HG03097 (cell line): ENCODE results near the gene PRKAG3.

ENCODE experiments used
- ATAC-seq: cut with Tn5 transposase; IDR thresholded peaks from one replicate; pipeline ENCODE4 v1.9.1; 2021; ENCODE audit not compliant: unreplicated experiment, low FRiP score

Gene PRKAG3

DNA sequence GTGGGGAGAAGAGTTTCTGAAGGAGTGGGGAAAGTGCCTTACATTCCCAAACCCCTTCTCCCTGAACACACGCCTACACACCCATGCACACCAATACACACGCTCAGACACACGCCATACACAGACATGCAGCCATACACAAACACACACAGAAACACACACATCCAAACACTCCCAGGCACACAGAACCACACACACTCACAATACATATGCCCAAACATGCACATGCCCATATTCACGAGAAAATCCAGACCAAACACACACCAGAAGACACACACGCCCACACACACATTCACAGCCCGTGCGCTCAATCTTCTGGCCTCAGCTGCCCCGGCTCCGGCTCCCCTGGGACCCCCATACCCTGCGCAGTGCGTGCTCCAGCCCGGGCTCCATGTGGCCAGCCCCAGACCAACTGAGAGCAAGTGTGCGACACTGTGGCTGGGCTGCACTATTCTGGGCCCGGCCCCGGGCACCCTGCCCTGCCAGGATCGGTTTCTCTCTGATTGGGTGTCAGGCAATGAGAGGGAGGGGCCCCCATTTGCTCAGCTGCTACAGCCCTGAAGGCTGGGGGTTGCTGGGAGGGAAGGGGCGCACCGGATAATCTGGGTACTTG lies at the start of gene PRKAG3:
PRKAG3 (minus strand) TSS at position 426 of the 613 bp plus-strand sequence.
- ATAC-seq: no peak

DNA sequence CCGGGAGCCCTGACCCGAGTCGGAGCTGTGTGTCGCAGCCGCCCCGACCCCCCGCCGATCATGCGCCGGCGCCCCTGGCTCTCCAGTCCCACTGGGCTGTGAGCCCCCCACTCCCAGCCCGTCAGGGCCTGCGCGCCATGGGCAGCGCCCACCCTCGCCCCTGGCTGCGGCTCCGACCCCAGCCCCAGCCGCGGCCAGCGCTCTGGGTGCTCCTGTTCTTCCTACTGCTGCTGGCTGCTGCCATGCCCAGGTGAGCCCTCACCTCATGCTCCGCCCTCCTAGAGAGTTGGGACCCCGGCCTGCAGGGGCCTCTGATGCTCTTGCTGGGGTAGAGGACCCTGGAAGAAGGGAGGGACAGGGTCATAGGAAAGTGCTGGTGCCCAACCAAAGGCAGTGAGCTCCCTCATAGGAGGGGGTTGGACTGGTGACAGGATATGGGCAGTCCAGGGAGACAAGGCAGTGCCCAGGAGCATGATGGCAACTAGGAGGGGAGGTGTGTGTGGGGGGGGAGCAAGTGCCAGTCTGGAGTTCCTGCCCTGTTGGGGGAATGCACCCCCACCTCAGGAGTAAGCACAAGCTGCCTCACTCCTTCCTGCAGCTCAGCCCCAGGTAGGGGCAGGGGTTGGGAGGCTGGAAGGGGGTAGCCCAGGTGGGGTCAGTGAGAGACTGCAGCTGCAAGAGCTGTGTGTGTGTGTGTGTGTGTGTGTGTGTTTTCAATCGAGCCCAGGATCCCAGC lies 49.4 kb upstream of the PRKAG3 start:
- no peak for ATAC-seq

DNA sequence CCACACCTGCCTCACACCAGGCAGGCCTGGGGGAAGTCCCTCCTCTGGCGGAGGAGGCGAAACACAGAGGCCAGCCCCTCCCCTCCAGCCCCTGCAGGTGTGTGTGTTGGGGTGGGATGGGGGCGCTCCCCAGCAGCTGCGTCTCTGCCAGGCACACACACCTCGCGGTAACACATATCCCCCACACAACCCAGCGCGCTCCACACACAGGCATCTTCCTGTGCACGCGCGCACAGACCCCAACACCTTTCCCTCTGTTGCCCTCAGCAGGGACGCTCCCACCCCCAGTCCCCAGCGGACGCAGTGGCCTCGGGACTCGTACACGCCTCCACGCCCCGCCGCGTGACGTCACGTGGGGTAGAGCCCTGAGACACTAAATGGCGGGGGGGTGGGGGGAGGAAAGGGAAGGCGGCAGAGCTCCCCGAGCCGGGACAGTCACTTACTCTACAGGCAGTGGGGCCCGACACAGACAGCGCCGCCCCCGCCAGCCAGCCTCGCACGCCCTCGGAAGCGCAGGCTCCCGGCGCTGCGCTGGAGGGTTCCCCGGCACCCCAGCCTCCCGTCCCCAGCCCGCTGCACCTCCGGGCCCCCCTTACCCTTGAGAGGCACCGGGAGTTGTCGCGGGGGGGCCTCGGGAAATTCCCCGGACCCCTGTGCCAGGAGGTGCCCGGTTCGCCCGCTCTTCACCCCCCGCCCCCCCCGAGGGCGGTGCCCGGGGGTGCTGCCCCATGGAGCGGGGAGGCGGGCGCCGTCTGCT lies 48.7 kb upstream of the PRKAG3 start, which contains the start of gene WNT10A:
WNT10A (plus strand) TSS at position 751 of the 757 bp plus-strand sequence. CDS start 144 bp downstream, outside the sequence.
- ATAC-seq: peak; percentile 59

DNA sequence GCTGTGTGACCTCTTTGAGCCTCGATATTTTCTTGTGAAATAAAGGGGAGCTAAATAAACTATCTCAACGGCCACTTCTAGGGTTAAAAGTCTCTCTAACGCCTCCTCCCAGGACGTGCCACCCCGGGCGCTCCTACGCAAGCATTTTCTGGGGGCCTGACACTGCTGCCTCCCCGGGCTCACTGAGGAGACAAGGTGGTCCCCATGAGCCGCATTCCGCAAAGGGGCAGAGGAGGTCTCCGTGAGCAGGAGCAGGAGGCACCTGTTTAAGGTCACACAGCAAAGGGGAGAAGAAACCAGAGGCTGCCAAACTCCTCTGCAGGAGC lies 48.1 kb upstream of the PRKAG3 start:
- no peak for ATAC-seq

DNA sequence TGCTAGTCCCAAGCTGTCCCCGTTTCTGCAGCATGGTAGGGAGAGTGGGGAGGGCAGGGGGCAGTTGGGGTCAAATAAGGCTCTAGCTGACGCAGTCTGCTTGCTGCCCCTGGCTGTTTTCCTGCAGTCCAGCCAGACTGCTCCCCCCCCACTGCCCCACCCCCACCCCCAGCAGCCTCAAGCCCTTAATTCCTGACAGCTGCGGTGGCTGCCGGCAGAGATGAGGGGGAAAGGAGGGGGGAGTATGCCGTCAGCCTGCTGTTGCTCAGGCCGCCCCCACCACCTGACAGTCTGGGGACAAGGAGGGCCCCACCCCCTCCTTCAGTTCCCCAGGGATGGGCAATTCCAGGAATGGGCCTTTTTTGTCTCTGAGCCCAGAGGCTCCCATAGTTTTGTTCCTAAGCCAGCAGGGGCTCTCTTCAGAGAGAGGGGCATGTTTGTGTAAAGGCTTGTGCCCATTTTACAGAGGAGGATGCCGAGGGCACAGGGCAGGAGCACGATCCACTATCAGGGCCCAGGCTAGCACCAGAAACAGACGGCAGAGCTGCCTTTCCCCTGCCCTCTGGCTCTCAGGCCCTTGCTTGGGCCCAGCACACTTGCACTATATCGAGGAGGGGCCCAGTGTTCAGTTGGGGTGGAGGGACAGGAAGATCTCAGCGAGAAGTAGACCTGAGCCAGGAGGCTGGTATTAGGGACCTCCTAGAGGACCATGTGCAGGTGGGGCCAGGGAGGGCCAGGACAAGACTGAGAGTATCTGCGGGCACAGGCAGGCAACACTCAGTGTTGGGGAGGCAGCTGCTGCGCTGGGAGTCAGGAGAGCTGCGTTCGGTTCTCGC lies 47.5 kb upstream of the PRKAG3 start:
- ATAC-seq: no peak

DNA sequence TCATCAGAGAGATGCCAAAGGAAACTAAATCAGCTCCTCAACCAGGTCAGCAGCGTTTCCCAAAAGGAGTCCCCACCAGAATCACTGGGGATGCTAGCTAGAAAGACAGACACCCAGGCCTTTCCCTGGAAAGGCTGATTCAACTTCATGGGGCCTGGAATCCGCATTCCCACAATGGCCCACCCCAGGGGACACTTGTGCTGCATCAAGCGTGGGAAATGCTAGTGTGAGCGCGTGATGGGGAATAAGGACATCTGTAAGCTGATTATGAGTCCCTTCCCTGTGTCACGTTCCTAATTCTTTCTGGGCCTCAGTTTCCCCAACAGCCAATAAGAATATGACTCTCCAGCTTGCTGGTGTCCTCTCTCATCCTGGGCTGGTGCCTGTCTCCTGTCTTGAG lies 46.9 kb upstream of the PRKAG3 start:
- no peak for ATAC-seq

DNA sequence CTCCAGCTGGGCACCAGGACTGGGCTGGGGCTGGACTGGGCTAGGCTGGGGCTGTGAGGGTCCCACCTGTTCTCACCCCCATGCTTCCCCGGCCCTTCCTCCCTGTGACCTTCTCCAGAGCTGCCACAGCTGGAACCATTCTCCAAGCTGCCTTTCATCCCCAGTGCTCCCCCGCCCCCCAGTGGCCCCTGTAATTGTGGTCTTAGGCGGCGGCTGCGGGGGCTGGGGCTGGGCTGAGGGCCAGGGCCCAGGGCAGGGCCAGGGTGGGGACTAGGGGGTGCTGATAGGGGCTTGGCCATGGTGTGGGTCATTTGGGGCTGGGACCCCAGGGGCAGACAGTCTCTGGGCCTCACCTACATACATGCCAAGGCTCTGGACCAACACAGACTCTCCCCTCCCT lies 46.3 kb upstream of the PRKAG3 start:
- ATAC-seq: no peak

DNA sequence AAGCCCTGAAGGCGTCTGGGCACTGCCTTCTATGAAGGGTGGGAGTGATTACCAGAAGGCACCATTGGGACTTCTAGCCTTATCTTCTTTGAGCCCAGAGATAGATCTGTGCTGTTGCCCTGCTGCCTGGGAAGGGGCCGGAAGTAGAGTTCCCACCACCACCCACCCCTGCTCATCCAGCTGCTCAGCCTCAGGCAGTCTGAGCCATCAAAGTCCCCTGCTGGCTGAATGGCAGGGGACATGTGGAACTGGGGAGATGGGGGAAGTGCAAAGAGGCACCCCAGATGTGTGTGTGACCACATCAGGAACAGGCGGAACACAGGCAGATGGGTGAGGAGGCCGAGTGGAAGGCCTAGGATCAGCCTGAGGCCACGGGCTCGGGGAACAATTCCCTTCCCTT lies 45.7 kb upstream of the PRKAG3 start:
- no peak for ATAC-seq

DNA sequence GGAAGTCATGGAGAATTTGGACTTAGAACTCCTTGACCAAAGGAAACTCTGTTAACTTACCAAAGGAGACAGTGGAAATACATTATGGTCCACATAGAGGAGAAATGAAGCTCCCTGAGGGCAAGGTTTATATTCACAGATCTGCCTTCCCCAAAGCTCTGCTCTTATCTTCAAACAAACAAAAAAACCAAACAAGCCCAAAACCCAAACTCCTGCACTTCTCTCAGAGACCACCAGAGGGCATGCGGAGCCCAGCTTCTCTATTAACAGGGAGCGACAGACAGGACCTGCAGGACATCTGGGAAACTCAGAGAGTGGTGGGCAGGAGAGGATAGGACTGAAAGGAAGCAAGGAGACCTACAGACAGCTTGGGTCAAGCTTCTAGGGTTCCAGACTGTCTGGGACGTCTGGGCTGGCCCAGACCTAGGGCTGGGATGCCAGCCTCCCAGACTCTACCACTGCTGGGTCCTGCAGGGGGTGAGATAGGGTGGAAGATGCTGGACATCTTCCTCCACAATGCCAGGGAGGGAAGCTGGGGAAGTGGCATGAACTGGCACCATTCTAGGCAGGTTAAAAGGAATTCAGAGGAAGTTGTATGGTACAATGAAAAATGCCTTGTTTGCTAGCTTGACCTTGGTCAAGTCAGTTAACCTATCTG lies 45.1 kb upstream of the PRKAG3 start:
- no peak for ATAC-seq

DNA sequence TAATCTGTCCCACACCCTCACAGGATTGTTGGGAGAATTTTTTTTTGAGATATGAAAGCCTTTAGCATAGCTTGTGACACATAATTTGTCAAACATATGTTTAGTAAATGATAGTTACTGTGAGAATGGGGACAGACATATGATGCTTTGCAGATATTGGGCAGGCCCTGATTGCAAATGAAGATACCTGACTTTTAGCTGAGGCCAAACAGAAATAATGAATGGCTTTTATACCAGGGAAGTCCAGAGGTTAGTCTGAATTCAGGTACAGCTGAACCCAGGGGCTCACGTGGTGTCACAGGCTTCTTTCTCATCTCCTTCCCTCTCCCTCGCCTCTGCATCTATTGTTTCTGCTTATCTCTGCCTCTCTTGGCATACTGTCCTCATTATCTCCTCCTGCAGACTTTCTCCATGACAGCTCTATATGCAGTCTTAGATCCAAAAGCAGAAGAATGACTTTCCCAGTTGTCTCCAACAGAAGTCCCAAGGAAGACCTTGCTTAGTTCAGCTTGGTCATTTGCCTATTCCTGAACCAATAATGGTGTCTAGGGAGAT lies 44.2 kb upstream of the PRKAG3 start:
- no peak for ATAC-seq

DNA sequence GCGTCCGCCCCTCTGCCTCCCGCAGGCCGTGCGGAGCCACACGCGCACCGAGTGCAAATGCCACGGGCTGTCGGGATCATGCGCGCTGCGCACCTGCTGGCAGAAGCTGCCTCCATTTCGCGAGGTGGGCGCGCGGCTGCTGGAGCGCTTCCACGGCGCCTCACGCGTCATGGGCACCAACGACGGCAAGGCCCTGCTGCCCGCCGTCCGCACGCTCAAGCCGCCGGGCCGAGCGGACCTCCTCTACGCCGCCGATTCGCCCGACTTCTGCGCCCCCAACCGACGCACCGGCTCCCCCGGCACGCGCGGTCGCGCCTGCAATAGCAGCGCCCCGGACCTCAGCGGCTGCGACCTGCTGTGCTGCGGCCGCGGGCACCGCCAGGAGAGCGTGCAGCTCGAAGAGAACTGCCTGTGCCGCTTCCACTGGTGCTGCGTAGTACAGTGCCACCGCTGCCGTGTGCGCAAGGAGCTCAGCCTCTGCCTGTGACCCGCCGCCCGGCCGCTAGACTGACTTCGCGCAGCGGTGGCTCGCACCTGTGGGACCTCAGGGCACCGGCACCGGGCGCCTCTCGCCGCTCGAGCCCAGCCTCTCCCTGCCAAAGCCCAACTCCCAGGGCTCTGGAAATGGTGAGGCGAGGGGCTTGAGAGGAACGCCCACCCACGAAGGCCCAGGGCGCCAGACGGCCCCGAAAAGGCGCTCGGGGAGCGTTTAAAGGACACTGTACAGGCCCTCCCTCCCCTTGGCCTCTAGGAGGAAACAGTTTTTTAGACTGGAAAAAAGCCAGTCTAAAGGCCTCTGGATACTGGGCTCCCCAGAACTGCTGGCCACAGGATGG lies 42.0 kb upstream of the PRKAG3 start:
- no peak for ATAC-seq

DNA sequence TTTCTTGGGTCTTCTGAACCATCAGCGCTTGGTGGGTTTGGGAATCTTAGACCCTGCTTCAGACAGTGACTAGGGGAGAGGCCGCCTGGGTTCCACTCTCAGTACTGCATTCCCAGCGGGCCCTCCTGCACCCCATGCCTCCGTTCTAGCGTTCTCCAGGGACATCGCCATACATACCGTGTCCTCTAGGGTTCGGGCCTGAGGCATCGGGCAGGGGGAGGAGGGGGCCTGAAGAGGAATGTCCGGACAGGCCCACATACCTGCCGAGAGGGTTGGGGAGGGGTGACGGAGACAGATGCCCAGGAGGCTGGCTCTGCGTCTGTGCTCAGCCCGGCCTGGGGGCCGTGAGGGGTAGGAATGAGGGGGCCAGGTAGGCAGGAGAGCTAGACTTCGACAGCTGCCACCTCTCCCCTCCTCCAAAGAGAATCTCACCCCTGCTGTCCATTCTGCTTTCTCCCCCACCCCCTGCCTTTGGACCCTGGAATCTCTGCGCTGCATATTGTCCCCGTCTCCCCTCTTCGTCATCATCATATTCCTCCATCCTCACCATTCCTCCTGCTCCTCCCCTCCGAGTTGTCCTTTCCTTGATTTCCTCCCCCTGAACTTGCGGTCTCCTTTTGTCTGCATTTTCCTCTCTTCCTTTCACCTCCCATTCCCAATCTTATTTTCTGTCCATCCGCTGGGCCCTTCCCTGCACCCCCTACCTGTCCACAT lies 41.2 kb upstream of the PRKAG3 start:
- ATAC-seq: no peak

DNA sequence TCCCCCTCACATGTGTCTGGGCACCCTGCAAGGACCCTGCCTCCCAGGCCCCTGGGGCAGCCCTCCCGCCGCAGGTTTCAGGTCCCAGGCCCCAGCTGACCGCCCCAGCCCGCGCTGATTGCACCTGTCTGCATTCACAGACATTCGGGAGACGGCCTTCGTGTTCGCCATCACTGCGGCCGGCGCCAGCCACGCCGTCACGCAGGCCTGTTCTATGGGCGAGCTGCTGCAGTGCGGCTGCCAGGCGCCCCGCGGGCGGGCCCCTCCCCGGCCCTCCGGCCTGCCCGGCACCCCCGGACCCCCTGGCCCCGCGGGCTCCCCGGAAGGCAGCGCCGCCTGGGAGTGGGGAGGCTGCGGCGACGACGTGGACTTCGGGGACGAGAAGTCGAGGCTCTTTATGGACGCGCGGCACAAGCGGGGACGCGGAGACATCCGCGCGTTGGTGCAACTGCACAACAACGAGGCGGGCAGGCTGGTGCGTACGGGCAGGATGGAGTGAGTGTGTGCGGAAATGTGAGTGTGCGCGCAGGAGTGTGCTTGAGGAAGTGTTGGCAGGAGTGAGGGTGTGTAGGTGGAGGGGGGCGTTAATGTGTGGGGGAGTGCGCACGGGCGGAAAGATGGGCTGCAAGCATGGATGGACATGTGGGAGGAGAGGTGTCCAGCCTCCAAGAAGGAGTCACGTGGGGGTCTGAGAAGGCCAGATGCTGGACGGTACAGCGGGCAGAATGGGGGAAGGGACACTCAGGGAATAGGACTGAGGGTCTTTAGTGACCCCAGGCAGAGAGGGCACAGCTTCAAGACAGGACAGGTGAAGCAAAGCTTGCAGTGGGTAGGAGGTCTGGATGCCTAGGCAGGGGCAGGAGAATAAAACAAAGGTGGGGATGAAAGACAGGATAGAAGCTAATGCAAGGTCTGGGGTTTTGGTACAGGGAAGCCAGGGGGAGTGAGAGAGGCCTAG lies 40.0 kb upstream of the PRKAG3 start:
- no peak for ATAC-seq

DNA sequence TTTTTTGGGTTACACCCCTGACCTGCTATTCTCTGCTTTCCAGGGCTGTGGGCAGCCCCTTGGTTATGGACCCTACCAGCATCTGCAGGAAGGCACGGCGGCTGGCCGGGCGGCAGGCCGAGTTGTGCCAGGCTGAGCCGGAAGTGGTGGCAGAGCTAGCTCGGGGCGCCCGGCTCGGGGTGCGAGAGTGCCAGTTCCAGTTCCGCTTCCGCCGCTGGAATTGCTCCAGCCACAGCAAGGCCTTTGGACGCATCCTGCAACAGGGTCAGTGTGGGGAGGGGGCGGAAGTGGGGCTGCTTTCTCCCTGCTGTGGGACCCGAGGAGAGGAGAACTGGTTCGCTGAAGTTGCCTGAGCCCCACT lies 39.4 kb upstream of the PRKAG3 start:
- no peak for ATAC-seq

DNA sequence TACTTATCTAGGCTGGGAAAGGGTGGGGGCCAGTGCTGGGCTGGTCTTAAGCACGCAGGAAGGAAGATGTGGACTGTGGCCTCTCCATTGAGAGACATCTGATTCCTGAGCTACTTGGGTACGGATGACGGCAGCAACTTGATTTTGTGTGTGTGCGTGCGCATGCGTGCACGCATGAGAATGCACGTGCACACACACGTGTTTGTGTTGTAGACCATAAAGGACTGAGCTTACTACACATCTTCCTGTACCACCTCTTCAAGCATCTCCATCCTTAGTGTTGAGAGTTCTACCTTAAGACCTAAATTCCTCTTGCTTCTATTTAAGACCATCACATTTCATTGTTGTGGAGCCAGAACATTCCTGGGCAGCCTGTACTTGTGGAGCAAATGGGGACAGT lies 37.5 kb upstream of the PRKAG3 start:
- ATAC-seq: no peak

DNA sequence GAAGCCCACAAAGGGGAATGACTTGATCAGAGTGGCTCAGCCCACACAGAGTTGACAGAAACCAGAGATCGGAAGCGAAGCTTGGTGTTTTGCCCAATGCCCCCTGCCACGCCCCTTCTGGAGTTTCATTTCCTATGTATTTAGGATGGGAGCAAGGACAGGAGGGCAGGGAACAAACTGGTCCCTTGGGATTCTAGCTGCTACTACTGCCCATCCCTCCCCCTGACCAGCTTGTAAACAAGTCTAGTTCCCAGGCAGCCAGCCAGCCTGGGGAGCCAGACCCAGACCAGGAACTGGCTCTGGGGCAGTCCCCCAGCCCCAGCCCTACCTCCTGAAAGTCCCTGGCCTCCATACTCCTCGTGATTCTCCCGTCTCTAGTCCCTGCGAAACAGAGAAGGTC lies 36.3 kb upstream of the PRKAG3 start:
- no peak for ATAC-seq

DNA sequence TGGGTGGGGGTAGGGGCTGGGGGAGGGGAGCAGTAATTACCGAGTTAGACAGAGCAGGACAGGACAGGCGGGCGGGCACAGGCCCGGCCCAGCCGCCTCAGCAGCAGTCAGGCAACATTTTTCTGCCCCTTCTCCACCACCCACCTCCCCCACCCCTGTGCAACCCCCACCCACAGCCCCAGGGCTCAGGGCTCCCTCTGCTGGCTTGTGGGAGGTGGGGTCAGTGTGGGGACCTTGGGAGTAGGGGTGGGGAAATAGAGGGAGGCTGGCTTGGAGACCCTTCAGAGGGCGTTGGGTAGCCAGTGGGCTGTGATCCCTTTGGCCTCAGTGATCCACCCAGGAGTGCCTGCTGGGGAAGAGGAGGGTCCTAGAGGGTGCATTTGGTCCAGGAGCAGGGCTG lies 34.4 kb upstream of the PRKAG3 start:
- no peak for ATAC-seq

DNA sequence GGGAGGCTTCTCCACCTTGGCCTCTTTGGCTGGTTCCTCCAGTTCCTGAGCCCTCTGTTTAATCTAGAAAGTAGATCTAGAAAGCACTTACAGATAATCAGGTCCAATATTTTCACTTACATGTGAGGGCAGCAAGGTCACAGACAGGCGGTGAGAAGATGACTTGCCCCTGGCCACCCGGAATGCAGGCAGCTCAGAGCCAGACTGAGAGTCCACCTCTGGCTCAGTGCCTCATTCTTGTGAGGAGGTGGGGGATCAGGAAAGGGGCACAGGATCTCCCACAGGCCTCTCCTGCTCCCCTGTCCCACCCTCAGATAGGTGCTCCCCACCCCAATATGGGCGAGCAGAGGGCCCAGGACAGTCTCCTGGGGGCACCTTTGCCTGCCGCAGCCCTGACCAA lies 33.8 kb upstream of the PRKAG3 start:
- no peak for ATAC-seq
